Stimulated activated naive CD8-positive, alpha-beta T cell treated with anti-CD3 and anti-CD28 coated beads, Interleukin-15, Interleukin-2, amounts not matched to agents 100 ng/mL and 50 ng/mL, for 24 hours (primary cell): Measurements from ENCODE around the gene PDE6A.

Experiments used
- H3K27ac Mint-ChIP-seq: one replicate; pipeline ENCODE4 v1.8.0; 2021; ENCODE audit warnings: mild to moderate bottlenecking, mixed read lengths
- H3K27me3 Mint-ChIP-seq: one replicate; pipeline ENCODE4 v1.8.0; 2021; ENCODE audit warnings: mixed read lengths
- H3K36me3 Mint-ChIP-seq: one replicate; pipeline ENCODE4 v1.8.0; 2021; ENCODE audit warnings: low read depth, mixed read lengths
- H3K4me1 Mint-ChIP-seq: one replicate; pipeline ENCODE4 v1.8.0; 2021; ENCODE audit warnings: low read depth, mixed read lengths
- H3K4me3 Mint-ChIP-seq: one replicate; pipeline ENCODE4 v1.8.0; 2021; ENCODE audit warnings: mild to moderate bottlenecking, mixed read lengths
- H3K9me3 Mint-ChIP-seq: one replicate; pipeline ENCODE4 v1.8.0; 2021; ENCODE audit warnings: mixed read lengths

Gene PDE6A

DNA sequence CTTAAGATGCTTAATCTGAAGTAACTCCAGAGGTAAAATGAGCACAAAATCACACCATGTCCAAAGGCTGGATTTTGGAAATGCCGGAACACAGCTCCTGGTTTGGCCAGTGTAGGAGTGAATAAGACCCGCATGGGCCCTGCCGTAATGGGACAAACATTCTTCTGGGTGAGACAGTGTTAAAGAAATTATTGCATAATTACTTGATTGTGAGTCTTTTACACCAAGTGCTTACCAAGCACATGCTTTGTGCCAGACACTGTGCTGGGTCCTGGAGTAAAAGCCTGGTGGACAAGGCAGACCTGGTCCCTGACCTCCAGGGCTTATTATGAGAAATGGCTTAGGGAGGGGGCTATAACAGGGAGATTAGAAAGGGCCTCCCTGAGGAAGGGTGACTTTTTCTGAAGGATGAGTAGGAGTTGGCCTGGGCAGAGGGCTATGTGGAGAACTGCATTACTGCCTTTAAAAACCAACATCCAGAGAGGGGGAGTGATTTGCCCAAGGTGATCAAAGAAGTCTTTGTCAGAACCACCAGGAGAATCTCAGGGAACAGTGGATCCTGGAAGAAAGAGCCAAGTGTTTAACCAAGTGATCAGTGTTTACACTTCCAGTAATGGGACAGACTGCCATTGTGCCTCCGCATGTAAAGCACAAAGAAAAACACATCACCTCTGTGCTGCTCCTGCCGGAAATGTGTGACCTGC lies 3.5 kb downstream of the PDE6A start:
- H3K4me3 Mint-ChIP-seq: no peak overlapping the region
- no peaks in the 10 kb centered on the region for H3K27me3 Mint-ChIP-seq
- no peak overlapping the region for H3K27ac Mint-ChIP-seq
- no peaks in the 10 kb centered on the region for H3K9me3 Mint-ChIP-seq
- no peaks in the 10 kb centered on the region for H3K4me1 Mint-ChIP-seq
- H3K36me3 Mint-ChIP-seq: no peaks in the 10 kb centered on the region

DNA sequence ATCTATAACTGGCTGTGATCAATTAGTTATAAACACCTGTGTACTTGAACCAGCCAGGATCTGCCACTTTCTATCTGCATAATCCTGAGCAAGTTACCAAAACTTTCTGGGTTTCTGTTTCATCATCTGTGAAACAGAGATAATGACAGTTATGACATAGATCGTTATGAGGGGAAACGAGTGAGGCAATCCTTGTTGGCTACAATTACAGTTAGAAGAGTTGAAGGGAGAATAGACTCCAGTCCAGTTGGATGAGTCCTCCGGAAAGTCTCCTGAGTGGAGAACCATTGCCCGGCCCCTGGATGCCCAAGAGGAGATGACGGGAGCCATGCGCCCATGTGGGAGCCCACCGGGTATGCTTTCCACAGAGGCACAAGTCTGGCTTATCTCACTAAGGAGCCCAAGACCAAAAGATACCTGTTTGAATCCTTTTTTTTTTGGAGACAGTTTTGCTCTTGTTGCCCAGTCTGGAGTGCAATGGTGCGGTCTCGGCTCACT lies 4.5 kb downstream of the PDE6A start:
- Mint-ChIP-seq H3K27me3 (no peaks in the 10 kb centered on the region), H3K36me3 (no peaks in the 10 kb centered on the region), H3K4me1 (no peaks in the 10 kb centered on the region), H3K4me3 (no peak overlapping the region), H3K9me3 (no peaks in the 10 kb centered on the region), H3K27ac (no peak overlapping the region)

DNA sequence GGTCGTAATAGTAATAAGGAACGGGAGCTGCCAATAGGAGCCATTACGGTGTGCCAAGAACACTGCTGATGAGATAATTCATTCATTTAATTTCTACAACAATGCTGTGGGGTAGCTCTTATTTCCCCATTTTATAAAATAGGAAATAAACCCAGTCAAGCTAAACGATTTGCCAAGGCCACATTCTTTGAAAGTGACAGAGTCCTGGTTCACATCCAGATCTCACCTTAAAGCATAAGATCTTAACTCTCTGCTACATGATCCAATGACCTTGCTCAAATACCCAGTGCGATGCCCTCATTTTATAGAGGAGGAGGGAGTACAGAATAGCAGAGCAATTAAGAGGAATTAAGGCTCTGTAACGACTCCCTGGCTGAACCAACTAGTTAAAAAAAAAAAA lies 5.0 kb downstream of the PDE6A start:
- Mint-ChIP-seq H3K36me3 (no peaks in the 10 kb centered on the region), H3K27ac (no peak overlapping the region), H3K9me3 (no peaks in the 10 kb centered on the region)

DNA sequence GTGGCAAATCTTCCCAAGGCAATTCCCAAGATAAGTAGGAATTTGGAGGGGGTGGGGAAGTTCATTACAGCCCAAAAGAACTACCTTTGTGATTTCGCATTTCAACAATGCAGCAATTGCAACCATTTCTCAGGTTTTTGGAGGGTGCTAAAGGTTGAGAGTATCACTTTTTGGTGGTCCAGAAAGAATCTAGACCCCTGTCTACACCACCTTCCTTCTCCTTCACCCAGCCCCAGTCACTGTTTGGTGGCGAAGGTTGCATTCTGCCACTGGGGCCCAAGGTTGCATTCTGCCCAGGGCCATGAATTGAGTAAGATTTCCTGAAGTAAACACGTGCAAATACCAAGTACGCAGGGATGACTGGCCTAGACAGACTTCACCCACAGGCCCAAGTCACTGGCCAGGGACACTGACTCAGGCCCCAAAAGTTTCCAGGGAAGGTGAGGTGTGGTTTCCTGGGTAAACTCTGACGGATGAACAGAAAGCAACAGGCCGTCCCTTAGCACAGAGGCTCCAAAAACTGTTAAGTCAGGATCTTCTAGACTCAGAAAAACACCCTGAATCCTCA lies 5.7 kb downstream of the PDE6A start:
- H3K36me3 Mint-ChIP-seq: no peaks in the 10 kb centered on the region
- no peak overlapping the region for H3K27ac Mint-ChIP-seq
- no peaks in the 10 kb centered on the region for H3K9me3 Mint-ChIP-seq
- H3K4me3 Mint-ChIP-seq: no peak overlapping the region
- H3K27me3 Mint-ChIP-seq: peaks cover 5% of the 10 kb centered on the region
- no peaks in the 10 kb centered on the region for H3K4me1 Mint-ChIP-seq

More for the DNA sequence above, 5.0 kb downstream of the PDE6A start:
- H3K27me3 Mint-ChIP-seq: peaks cover 2% of the 10 kb centered on the region
- no peak overlapping the region for H3K4me3 Mint-ChIP-seq
- H3K4me1 Mint-ChIP-seq: no peaks in the 10 kb centered on the region

DNA sequence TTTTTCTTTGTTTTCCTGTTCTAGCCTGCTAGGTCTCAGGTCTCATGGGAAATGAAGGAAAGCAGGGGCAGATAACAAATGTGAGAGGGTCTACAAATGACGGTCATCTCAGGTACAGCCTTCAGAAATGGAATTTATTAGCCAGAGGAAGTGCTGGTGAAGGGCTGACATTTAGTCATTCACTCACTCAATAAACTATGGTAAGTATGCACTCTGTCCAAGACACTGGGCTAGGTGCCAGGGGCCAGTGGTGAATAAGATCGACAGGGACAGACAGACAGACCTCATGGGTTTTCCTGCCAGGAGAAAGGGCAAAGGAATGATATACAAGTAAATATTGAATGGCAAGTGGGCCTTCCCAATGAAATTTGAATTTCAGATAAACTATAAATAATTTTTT lies 6.3 kb downstream of the PDE6A start:
- no peaks in the 10 kb centered on the region for H3K4me1 Mint-ChIP-seq
- no peak overlapping the region for H3K4me3 Mint-ChIP-seq
- H3K27ac Mint-ChIP-seq: no peak overlapping the region
- H3K9me3 Mint-ChIP-seq: no peaks in the 10 kb centered on the region
- no peaks in the 10 kb centered on the region for H3K36me3 Mint-ChIP-seq
- peaks cover 5% of the 10 kb centered on the region for H3K27me3 Mint-ChIP-seq

DNA sequence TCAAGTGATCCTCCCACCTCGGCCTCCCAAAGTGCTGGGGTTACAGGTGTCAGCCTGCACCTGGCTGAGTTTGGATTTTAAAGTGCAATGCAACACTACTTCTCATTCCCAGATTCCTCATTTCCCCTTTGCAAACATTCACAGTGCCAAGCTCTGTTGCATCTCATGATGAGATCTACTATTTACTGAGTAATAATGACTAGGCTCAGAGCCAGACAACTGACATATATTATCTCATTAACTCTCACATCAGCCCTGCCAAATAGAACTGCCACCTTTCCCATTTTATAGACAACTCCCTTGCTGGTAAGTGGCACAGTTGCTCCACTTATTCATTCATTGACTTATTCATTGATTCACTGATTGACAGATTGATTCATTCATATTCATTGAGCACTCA lies 7.0 kb downstream of the PDE6A start:
- no peaks in the 10 kb centered on the region for H3K4me1 Mint-ChIP-seq
- peaks cover 5% of the 10 kb centered on the region for H3K27me3 Mint-ChIP-seq

DNA sequence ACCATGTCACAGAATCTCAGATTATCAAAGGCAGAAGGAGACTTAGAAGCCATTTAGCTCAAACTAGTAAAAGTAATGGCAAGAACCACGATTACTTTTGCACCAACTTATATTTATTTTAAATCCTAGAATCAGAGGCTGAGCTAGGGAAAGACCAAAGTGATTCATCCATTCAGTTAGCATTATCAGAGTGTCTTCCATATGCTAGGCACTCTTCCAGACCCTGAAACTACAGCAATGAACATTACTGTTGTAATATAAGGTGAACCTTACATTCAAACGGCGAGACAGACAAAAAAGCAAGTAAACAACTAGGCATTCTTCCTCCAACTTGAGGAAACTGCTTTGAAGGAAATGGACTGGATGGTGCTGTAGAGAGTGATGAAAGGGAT lies 7.9 kb downstream of the PDE6A start:
- Mint-ChIP-seq H3K9me3 (no peaks in the 10 kb centered on the region), H3K4me1 (no peaks in the 10 kb centered on the region), H3K36me3 (no peaks in the 10 kb centered on the region), H3K27ac (no peak overlapping the region), H3K4me3 (no peak overlapping the region), H3K27me3 (peaks cover 13% of the 10 kb centered on the region)

More for the DNA sequence above, 7.0 kb downstream of the PDE6A start:
- Mint-ChIP-seq H3K36me3 (no peaks in the 10 kb centered on the region), H3K4me3 (no peak overlapping the region), H3K27ac (no peak overlapping the region), H3K9me3 (no peaks in the 10 kb centered on the region)

DNA sequence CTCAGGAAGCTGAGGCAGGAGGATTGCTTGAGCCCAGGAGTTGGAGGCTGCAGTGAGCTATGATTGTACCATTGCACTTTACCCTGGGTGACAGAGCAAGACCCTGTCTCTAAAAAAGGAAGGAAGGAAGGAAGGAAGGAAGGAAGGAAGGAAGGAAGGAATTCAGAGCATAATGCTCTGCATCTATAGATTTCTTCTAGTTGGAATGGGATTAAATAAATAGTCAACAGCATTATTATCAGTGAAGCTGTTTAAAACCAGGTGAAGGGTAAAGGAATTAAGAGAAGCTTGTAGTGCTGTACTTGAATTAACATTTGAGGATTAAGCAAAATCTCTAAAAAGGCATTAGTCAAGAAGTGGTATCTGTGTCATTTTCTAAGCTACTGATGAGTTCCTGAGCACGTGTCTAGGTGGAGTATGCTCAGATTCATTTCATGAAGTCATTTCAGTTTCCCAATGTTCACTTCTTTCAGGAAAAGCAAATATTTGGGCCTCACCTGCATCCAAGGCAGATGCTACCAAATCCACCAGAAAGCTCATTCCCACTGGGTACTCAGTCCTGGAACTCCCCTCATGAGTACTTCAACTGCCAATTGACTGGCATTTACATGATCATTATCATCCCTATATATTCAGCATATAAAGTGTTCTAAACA lies 8.4 kb downstream of the PDE6A start:
- Mint-ChIP-seq H3K4me1 (no peaks in the 10 kb centered on the region), H3K36me3 (no peaks in the 10 kb centered on the region), H3K4me3 (no peak overlapping the region), H3K27ac (no peak overlapping the region), H3K27me3 (peaks cover 15% of the 10 kb centered on the region), H3K9me3 (no peaks in the 10 kb centered on the region)

DNA sequence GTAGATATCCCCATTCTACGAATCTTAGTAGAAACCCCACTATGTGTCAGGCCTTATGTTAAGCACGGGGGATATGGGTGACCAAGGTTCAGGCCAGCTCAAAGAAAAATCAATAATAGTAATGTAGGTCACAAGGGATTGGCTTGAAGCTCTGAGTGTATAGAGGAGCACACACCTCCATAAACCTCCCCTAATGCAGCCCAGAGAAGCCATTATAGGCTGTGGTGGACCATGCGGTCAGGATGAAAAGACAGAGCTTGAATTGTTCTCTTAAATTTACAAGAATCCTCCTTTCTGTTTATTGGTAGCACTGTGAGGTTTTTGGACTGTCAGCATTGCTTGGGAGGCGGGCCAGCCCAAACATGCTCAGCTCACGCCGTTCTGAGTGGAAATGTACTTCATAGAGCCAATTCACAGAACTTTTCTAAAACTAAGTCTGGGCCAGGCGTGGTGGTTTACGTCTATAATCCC lies 9.1 kb downstream of the PDE6A start:
- Mint-ChIP-seq H3K27me3 (peaks cover 20% of the 10 kb centered on the region), H3K27ac (no peak overlapping the region), H3K4me1 (no peaks in the 10 kb centered on the region), H3K9me3 (no peaks in the 10 kb centered on the region), H3K36me3 (no peaks in the 10 kb centered on the region), H3K4me3 (no peak overlapping the region)

DNA sequence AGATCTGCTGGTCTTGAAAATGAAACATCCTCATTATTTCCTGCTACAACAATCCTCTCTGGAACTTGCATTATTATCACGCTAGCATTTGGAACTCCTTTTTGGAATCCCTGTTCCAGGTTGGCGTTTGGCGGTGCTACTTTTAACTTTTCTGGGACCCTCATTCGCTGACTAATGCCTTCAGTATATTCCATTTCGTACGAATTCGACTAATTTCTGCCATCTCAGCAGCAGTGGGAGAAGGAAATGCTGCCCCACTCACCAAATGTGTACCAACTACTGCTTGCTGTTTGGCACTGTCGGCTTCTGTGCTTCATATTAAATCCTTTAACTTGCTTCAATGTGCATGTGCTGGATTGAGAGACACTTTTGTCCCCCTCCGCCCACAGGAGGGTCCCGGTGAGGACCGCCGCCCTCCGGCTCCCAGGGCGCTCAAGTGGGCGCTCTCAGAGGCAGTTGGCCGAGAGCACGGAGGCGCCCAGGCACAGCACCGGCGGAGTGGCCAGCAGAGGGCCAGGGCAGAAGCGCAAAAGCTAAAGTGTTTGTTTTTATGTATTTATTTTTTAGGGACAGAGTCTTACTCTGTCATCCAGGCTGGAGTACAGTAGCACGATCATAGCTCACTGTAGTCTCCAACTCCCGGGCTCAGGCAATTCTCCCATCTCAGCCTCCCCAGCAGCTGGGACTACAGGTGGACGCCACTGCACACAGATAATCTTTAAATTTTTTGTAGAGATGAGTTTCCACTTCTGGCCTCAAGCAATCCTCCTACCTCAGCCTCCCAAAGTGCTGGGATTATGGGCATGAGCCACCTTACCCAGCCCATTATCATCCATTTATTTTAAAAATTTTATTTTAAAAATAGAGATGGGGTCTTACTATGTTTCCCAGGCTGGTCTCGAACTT lies 11.9 kb downstream of the PDE6A start:
- Mint-ChIP-seq H3K4me3 (no peak overlapping the region), H3K36me3 (no peaks in the 10 kb centered on the region), H3K9me3 (no peaks in the 10 kb centered on the region), H3K27me3 (peaks cover 29% of the 10 kb centered on the region), H3K27ac (no peak overlapping the region), H3K4me1 (no peaks in the 10 kb centered on the region)

DNA sequence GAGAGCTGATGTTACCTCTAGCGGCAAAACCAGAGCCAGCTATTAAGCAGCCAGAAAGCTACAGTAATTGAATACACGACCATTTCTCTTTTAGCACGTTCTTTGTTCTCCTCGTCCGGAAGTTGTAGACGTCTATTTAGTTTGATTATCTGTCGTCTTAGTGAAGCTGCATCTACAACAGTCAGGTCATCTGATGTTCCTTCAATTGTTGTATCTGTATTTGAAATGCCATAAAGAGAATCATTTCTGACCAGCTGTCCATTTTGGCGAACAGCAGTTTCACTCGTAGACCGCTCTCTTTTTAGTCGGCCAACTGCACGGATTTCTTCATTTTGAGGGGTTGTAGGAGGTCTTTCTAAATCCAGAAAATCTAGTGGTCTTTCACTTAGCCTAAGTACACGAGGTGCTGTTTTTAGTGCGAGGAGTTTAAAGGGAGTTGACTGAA lies 12.6 kb downstream of the PDE6A start:
- Mint-ChIP-seq H3K27me3 (peaks cover 29% of the 10 kb centered on the region), H3K4me3 (no peak overlapping the region), H3K9me3 (no peaks in the 10 kb centered on the region)

DNA sequence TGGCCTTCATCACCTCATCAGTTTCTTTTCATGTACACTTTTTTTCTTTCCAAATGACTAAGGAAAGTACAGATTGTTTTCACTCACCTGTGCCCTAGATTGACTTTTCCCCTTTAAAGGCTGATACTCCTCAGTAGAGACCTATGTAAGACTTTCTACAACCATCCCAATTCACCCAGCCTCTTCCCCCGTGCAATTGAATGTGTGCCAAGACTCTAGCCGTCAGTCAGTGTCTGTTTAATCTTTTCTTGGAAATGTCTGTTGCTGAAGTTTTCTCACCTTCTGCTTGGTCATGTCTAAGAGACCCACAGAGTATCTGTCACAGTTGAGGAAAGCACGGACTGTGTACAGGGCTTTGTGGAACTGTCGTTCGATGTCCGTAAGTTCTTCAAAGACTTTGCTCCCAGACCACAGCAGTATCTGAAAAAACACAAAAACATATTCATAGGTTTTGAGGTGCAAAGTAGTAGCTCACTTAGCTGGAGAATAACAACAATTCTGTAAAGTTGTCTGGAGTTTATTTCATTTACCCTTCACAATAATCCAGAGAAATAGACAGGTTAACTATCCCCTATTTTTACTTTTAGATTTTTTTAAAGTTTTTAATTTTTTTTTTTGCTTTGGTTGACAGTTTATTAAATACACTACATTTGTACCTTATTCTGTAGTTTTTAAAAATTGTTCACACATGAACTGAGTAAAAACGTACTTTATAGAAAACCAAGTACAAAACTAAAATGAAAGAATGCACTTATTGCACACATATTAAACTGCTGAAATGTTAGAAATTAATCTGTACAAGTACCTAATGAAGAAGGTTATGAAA lies 13.6 kb downstream of the PDE6A start:
- peaks cover 29% of the 10 kb centered on the region for H3K27me3 Mint-ChIP-seq
- H3K4me1 Mint-ChIP-seq: no peaks in the 10 kb centered on the region
- H3K9me3 Mint-ChIP-seq: no peaks in the 10 kb centered on the region
- H3K4me3 Mint-ChIP-seq: no peak overlapping the region
- H3K27ac Mint-ChIP-seq: no peak overlapping the region
- H3K36me3 Mint-ChIP-seq: no peaks in the 10 kb centered on the region

More for the DNA sequence above, 12.6 kb downstream of the PDE6A start:
- Mint-ChIP-seq H3K27ac (no peak overlapping the region), H3K36me3 (no peaks in the 10 kb centered on the region), H3K4me1 (no peaks in the 10 kb centered on the region)

DNA sequence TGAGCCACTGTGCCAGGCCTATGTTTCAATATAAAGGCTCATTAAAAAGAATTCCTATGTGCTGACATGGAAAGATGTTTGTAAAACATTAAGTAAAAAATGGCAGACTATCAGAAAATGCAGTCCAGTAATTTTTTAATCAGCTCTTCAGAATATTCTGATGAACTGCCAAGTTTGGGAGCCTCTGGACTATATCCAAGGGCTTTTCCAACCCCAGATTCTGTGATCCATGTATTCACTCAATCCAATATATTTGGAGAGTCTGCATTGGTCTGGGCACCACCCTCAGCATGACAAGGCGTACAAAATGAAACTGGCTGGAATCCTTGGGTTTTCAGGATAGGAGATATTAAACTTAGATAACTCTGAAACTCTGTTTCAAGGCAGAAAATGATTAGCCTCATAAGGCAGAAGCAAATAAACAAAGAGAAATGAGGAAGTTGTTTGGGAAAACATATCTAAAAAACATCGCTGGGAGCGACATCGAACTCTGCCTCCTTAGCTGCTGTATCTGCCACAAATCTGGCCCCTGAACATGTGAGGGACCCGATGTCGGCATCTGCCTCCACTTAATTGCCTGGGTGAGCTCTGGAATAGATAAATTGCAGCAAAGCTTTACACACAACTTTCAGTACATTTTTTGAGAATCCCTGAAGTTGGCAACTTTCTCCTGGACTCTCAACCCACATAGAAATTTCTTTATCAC lies 14.4 kb downstream of the PDE6A start:
- no peak overlapping the region for H3K27ac Mint-ChIP-seq
- H3K27me3 Mint-ChIP-seq: peaks cover 29% of the 10 kb centered on the region
- H3K36me3 Mint-ChIP-seq: no peaks in the 10 kb centered on the region
- H3K4me1 Mint-ChIP-seq: no peaks in the 10 kb centered on the region
- no peaks in the 10 kb centered on the region for H3K9me3 Mint-ChIP-seq
- no peak overlapping the region for H3K4me3 Mint-ChIP-seq
